CD14-positive monocyte (primary cell): ENCODE results near the gene MYOD1. TPM values are rescaled to one million over a fixed set of nuclear protein-coding genes. Genes with fewer than 3 reads are reported as not detected.

Experiments used
- DNase-seq, 3 donors: peaks; one replicate each; pipeline ENCODE4 v3.0.0-alpha.2; 2011 to 2022
- H2AFZ ChIP-seq: 2 replicates; pipeline ENCODE4 v1.6.0; 2012; ENCODE audit warnings: mild to moderate bottlenecking, low read depth, low read length, inconsistent platforms; ENCODE audit not compliant: insufficient read depth, poor library complexity, severe bottlenecking
- H3K27ac ChIP-seq, 2 donors: 1 replicate in 1 of 2; 2 replicates in 1 of 2; pipeline ENCODE4 v1.5.1; 2012 to 2013; ENCODE audit warnings: low read length in 2 of 2, control low read depth in 1 of 2, inconsistent platforms in 1 of 2, low read depth in 1 of 2, mild to moderate bottlenecking in 1 of 2
- H3K27me3 ChIP-seq, 2 donors: one replicate each; pipeline versions ENCODE4 v1.6.0 to v1.6.1; 2011 to 2013; ENCODE audit warnings: low read length in 2 of 2; ENCODE audit not compliant: control insufficient read depth in 2 of 2, insufficient read depth in 2 of 2
- H3K36me3 ChIP-seq, 2 donors: replicated peaks in 1 of 2; 1 replicate in 1 of 2; 2 replicates in 1 of 2; pipeline versions ENCODE4 v1.5.1 to v1.6.1; 2012 to 2013; ENCODE audit warnings: low read length in 2 of 2, control low read depth in 1 of 2, inconsistent platforms in 1 of 2, mild to moderate bottlenecking in 1 of 2; ENCODE audit not compliant: insufficient read depth in 2 of 2, control insufficient read depth in 1 of 2
- H3K4me1 ChIP-seq, 2 donors: 1 replicate in 1 of 2; 2 replicates in 1 of 2; pipeline versions ENCODE4 v1.5.1 to v1.6.1; 2012 to 2013; ENCODE audit warnings: low read length in 2 of 2, control low read depth in 1 of 2, inconsistent platforms in 1 of 2, mild to moderate bottlenecking in 1 of 2, moderate library complexity in 1 of 2; ENCODE audit not compliant: insufficient read depth in 2 of 2, control insufficient read depth in 1 of 2
- H3K4me2 ChIP-seq: replicated peaks from 2 replicates; pipeline ENCODE3; 2012; ENCODE audit warnings: low read length, moderate library complexity, mild to moderate bottlenecking; ENCODE audit not compliant: poor library complexity, severe bottlenecking; ENCODE audit errors: extremely low read depth
- H3K4me3 ChIP-seq, 3 experiments: fragments of 200-600 bp in 1 of 3; sonication (generic) in 1 of 3; replicated peaks in 1 of 3; 1 replicate in 2 of 3; 2 replicates in 1 of 3; pipeline ENCODE4 v1.5.1; 2011 to 2013; ENCODE audit warnings: low read length in 3 of 3, mild to moderate bottlenecking in 3 of 3, control low read depth in 2 of 3, low read depth in 2 of 3, inconsistent platforms in 1 of 3, moderate library complexity in 1 of 3
- H3K79me2 ChIP-seq: 2 replicates; pipeline ENCODE4 v1.6.0; 2012; ENCODE audit warnings: mild to moderate bottlenecking, control low read depth, inconsistent platforms, low read length, moderate library complexity; ENCODE audit not compliant: insufficient read depth
- H3K9ac ChIP-seq: 2 replicates; pipeline ENCODE4 v1.6.0; 2017; ENCODE audit warnings: low read length, mild to moderate bottlenecking; ENCODE audit not compliant: insufficient read depth, poor library complexity, severe bottlenecking
- H3K9me3 ChIP-seq, 2 donors: replicated peaks in 1 of 2; 1 replicate in 1 of 2; 2 replicates in 1 of 2; pipeline versions ENCODE4 v1.5.1 to v1.6.1; 2012 to 2013; ENCODE audit warnings: low read length in 2 of 2, control low read depth in 1 of 2; ENCODE audit not compliant: control insufficient read depth in 1 of 2, insufficient read depth in 1 of 2
- H4K20me1 ChIP-seq: 2 replicates; pipeline ENCODE4 v1.6.0; 2012; ENCODE audit warnings: mild to moderate bottlenecking, low read length, control low read depth, moderate library complexity; ENCODE audit not compliant: insufficient read depth
- H3K27ac Mint-ChIP-seq, 7 donors: one replicate each; pipeline ENCODE4 v1.8.0; 2020; ENCODE audit warnings: mild to moderate bottlenecking in 7 of 7, mixed read lengths in 7 of 7, moderate library complexity in 6 of 7, inconsistent platforms in 2 of 7
- H3K27me3 Mint-ChIP-seq, 3 donors: one replicate each; pipeline ENCODE4 v1.8.0; 2021 to 2022; ENCODE audit warnings: low read depth in 3 of 3, mild to moderate bottlenecking in 3 of 3, mixed read lengths in 3 of 3, moderate library complexity in 3 of 3, inconsistent platforms in 1 of 3
- H3K36me3 Mint-ChIP-seq, 2 donors: one replicate each; pipeline ENCODE4 v1.8.0; 2020; ENCODE audit warnings: mixed read lengths in 2 of 2, inconsistent platforms in 1 of 2, mild to moderate bottlenecking in 1 of 2
- H3K4me1 Mint-ChIP-seq: one replicate; pipeline ENCODE4 v1.8.0; 2020; ENCODE audit warnings: mild to moderate bottlenecking, mixed read lengths
- H3K4me3 Mint-ChIP-seq, 2 donors: one replicate each; pipeline ENCODE4 v1.8.0; 2020; ENCODE audit warnings: mild to moderate bottlenecking in 2 of 2, mixed read lengths in 2 of 2, moderate library complexity in 1 of 2
- H3K9me3 Mint-ChIP-seq, 7 donors: one replicate each; pipeline ENCODE4 v1.8.0; 2020 to 2022; ENCODE audit warnings: mixed read lengths in 7 of 7, mild to moderate bottlenecking in 6 of 7, moderate library complexity in 6 of 7, inconsistent platforms in 2 of 7
- whole genome bisulfite sequencing: methylation state at CpG from one replicate; pipeline ENCODE4 v1.1.5; 2013; ENCODE audit warnings: missing lambda C conversion rate; ENCODE audit not compliant: insufficient coverage; 5-methylcytosine and 5-hydroxymethylcytosine counted together
- intact Hi-C, 2 donors: fragments of 100-400 bp; cut with micrococcal nuclease; formaldehyde crosslinking; loops; one replicate each; pipeline versions ENCODE4 v1.15.0 to v1.15.1; 2023
- polyA plus RNA-seq, 3 donors: library from polyadenylated mRNA; depleted of rRNA in 1 of 3; unstranded in 2 of 3; stranded (reverse) in 1 of 3; fragments of 300-500 nt in 2 of 3; fragments of >200 nt in 1 of 3; fragmentation: Illumina TruSeq in 2 of 3; gene quantifications; 1 replicate in 2 of 3; 2 replicates in 1 of 3; pipeline ENCODE4 v1.2.3, GENCODE V29; 2012 to 2021
- TF ChIP-seq, protein P1 (sequence below): fragments of 200-600 bp; IDR thresholded peaks from one replicate; pipeline ENCODE4 v1.8.0; 2022; ENCODE audit warnings: antibody characterized with exemption, mild to moderate bottlenecking

Gene MYOD1
- polyA plus RNA-seq, 3 donors, result not detected

DNA sequence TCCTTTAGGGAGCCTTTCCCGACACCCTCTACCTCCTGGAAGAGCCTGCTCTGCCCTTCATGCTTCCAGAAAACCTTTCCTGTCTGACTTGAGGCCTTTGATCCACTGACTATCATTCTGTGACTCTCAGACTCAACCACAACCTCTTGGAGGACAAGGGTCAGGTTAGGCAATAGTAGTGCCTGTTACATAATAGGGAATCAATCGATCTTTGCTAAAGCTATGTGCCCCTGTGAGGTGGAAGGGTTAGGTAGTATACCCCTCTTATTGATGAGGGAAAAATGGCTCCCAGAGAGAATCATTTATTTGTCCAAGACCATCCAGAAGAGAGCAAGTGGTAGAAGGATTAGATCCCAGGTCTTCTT is 31.4 kb downstream of the MYOD1 start:
- Histone ChIP-seq H3K4me1 (no peaks in the 10 kb centered on the region), H2AFZ (no peak overlapping the region), H3K36me3 (no peaks in the 10 kb centered on the region), H4K20me1 (no peaks in the 10 kb centered on the region), H3K4me3 (no peak overlapping the region), H3K79me2 (no peaks in the 10 kb centered on the region), H3K9me3 (no peaks in the 10 kb centered on the region), H3K27me3 (no peaks in the 10 kb centered on the region), H3K27ac (no peak overlapping the region), H3K9ac (no peak overlapping the region), H3K4me2 (no peak overlapping the region)
- intact Hi-C loops, result no loop called here
- no peak for DNase-seq
- Mint-ChIP-seq H3K27me3 (peaks cover 8 to 12% (median 10%) of the 10 kb centered on the region in 3 donors), H3K27ac (peak overlapping the region in 1 of 7 donors; percentile 47), H3K36me3 (no peaks in the 10 kb centered on the region), H3K4me1 (no peaks in the 10 kb centered on the region), H3K4me3 (no peak overlapping the region), H3K9me3 (no peaks in the 10 kb centered on the region)
- TF ChIP-seq, protein P1, sequence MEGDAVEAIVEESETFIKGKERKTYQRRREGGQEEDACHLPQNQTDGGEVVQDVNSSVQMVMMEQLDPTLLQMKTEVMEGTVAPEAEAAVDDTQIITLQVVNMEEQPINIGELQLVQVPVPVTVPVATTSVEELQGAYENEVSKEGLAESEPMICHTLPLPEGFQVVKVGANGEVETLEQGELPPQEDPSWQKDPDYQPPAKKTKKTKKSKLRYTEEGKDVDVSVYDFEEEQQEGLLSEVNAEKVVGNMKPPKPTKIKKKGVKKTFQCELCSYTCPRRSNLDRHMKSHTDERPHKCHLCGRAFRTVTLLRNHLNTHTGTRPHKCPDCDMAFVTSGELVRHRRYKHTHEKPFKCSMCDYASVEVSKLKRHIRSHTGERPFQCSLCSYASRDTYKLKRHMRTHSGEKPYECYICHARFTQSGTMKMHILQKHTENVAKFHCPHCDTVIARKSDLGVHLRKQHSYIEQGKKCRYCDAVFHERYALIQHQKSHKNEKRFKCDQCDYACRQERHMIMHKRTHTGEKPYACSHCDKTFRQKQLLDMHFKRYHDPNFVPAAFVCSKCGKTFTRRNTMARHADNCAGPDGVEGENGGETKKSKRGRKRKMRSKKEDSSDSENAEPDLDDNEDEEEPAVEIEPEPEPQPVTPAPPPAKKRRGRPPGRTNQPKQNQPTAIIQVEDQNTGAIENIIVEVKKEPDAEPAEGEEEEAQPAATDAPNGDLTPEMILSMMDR, result no peak
- 100% methylated on average over 1 of the region's 2 CpGs for WGBS

DNA sequence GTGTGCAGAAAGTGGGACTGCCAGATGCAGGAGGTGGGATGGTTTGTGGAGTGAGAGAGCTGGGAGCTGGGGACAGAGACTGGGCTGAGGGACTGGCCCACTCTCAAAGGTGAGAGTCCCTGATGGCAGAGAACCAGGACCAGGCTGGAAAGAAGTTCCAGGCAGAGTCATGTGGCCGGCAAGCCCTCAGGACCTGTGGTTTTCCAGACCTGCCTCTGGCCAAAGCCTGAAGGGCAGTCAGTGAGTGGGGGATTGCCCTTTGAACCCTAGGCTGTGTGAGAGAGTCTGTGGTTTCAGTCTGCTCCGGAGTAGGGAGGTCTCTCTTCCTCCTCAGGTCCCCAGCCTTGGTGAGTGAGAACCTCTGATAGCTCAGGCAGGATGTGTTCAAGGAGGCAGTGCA is 32.2 kb downstream of the MYOD1 start:
- Mint-ChIP-seq H3K27ac (no peak overlapping the region), H3K27me3 (peaks cover 8 to 10% (median 8%) of the 10 kb centered on the region in 3 donors), H3K36me3 (no peaks in the 10 kb centered on the region), H3K4me3 (no peak overlapping the region), H3K4me1 (no peaks in the 10 kb centered on the region), H3K9me3 (no peaks in the 10 kb centered on the region)
- 30% methylated on average over 2 of the region's 2 CpGs for WGBS
- H3K27me3 ChIP-seq, result no peaks in the 10 kb centered on the region
- no peak overlapping the region for H3K27ac ChIP-seq
- no peak for DNase-seq
- no peaks in the 10 kb centered on the region for H3K9me3 ChIP-seq
- H3K36me3 ChIP-seq, result no peaks in the 10 kb centered on the region
- H3K9ac ChIP-seq, result no peak overlapping the region
- H4K20me1 ChIP-seq, result no peaks in the 10 kb centered on the region
- no peaks in the 10 kb centered on the region for H3K79me2 ChIP-seq
- intact Hi-C loops, result no loop called here
- no peak overlapping the region for H3K4me3 ChIP-seq
- no peaks in the 10 kb centered on the region for H3K4me1 ChIP-seq
- H3K4me2 ChIP-seq, result no peak overlapping the region
- TF ChIP-seq, protein P1, result no peak
- no peak overlapping the region for H2AFZ ChIP-seq
